Hippocampal formation (tissue), 2 donors: Measurements from ENCODE around the gene TMUB1.

Experiments used
- DNase-seq, 2 donors: peaks; one replicate each; lab custom pipeline; 2025; lab: John Stamatoyannopoulos, UW

Gene TMUB1

DNA sequence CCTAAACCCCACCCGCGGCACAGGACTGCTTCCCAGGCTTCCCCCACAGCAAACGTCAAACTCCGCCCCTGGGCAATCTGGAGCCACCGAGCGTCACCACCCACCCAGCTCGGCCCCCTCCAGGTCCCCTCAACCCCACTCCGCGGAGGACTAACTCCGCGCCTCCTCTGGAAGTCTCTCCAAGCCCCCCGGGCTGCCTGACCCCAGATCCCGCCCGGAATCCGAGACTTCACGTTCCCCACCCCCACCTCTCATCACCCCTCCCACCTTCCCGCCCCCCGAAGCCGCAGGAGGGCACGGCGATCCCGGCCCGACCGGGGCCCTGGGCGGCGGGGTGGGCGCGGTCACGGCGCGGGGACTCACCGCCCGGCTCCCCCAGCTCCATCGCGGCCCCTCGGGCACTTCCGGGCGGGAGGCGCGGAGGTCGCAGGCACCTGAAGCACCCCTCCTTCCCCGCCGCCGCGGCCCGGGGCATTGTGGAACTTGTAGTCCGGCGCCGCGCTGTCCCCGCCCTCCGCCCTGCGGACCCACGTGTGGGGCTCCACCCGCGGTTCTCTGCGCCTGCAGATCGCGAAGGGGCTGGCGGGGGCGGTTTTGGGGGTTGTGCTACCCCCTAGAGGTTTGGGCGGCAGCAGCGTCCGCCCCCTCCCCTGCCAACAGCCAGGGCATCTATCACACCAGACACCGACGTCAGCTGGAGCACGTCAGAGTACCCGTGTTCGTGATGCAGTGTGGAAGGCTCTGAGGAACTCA, at the start of gene TMUB1:
Gene TMUB1, minus strand, starts transcription at position 423 of the 753 bp plus-strand sequence. CDS start 930 bp downstream, outside the sequence.
- DNase-seq: peak; percentile 32 to 71

DNA sequence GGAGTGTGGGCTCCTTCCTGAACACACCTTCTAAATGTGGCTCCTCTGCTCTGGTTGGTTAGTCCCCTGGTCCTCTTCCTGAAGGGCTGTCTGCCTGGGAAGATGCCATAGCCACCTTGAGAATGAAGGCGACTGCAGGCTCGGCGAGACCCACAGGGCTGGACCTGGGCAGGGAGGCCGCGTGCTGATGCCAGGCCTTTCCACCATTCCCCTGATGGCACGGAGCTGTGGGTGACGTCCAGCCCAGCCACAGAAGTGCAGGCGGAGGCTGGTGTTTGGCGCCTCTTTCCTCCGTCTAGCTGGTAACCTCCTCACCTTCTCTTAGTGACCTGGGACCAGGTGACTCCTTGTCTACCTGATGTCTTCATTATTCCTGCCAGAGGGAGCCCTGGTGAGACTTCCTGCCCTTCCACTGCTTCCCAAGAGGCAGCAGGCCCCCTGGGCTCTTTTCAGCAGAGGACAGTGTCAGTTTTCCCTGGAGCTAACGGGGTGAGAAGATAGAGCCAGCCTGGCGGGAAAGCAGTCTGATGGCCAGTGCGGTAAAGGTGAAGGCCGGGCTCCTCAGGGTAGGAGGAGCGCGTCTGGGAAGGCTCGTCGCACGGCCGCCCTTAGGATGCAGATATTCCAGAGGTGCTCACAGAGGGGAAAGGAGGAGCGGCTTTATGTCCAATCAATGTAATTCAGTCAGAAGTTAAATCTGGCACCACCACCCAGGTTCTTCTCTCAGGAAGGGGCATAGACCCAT, 49.3 kb upstream of the TMUB1 start:
- DNase-seq: no peak

DNA sequence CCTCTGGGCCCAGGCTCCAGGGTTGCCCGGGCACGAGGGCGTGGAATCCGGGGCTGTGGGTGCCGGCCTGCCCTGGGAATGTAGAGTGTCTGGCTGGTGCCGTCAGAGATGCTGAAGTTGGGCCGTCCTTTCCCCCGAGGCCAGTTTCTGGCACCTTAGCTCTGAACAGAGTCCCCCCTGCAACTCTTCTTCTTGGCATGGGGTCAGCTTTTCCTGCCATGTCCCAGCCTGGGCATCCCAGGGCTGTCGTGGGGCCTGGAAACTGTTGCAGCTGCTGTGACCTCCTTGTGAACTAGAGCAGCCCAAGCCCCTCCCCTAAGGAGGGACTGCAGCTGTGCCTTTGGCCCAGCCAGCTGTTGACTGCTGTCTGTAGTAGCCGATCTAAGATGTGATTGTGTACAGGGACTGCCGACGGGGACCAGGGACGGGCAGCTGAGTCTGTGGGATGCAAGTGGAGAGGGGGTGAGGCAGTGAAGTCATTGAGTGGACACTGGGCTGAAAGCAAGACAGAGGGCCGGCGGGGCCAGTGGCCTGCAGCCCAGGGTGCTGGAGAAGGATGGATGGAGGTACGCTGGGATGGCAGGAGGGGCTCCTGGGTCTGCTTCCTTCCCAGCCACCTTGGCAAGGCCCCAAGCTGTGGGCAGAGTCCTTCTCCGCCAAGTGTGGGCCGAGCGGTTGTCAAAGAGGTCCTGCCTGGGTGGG, 48.5 kb upstream of the TMUB1 start:
- DNase-seq: peak; percentile 77 to 78

DNA sequence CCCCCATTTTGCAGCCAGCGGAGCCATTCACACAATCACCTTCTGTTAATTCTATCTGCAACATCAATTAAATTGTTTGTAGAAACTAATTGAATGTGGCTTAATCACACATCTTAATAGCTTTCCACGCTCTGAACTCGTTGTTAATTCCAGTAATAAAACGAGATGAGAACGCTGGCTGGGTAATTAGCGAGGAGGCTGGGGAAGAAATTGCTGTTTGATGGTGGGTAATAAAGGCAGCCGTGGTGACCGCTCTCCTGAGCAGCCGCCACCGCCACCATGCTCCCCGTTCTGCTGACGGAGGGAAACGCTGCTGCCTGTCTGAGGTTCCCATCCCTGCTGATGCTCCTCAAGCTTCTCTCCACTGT, 47.9 kb upstream of the TMUB1 start:
- no peak for DNase-seq

- DNase-seq: no peak
Measured at GRCh38 chr7:151130741-151131157, 47.5 kb upstream of the TMUB1 start.

DNA sequence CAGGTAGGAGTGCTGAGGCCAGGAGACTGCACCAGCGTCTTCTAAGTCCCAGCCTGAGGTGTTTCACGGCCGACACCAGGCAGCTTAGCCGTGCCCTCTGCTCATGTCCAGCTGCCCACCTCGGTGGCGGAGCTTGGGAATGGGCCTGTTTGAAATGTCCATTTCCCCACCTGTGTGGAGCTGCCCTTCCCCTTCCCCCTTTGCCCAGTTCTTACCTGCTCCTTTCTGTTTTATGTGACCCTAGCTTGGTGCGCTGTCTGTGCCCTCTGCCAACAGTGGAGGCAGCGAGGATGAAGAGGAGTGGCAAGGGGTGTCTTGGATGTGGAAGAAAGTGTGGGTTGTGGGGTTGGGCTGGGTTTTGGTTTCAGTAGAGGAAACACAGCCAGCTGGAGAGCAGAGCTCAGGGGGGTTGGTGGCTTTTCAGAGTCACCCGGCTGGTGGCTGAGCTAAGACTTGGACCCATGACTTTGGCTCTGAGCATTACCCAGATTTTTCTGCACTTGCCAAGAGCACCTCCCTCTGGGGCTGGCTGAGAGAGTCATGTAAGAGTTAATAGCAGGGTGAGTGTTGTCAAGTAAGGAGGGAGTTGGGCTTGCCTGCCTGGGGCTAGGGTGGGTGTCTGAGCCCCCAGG, 46.8 kb upstream of the TMUB1 start:
- no peak for DNase-seq

DNA sequence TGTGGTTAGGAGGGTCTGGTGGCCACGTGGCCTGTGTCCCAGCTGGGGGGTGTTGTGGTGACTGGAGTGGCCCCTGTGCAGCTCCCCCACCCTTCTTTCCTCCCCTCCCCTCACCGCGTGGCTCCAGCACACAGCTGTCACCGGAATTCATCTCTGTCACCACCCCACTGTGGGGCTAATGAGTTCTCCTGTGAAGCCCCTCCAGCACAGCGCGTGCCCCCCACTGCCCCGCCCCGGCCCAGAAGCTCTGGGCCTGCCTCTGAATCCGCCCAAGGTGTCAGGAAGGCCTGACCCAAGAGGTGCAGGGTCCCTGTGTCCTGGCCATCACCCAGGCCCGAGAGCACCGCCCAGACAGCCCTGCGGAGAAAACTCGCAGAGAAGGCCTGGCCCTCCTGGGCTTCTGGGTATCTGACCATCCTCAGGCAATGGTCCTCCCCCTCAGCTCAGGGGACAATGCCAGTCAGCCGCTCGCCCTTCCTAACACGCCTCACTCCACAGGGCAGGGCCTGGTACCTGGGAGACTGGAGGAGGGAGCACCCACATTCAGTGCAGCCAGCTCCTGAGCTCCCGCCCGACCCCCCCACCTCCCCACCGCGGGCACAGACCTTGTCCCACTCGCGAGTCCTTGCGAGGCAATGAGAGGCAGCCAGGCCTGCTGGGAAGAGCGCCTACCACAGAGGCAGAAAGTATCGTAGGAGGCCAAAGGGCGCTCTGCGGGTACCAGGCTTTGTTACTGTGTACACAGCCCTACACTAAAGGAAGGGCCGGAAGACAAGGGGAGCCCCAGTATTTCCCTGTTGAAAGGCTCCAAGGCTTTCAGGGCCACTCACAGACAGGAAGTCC, 46.0 kb upstream of the TMUB1 start:
- no peak for DNase-seq

DNA sequence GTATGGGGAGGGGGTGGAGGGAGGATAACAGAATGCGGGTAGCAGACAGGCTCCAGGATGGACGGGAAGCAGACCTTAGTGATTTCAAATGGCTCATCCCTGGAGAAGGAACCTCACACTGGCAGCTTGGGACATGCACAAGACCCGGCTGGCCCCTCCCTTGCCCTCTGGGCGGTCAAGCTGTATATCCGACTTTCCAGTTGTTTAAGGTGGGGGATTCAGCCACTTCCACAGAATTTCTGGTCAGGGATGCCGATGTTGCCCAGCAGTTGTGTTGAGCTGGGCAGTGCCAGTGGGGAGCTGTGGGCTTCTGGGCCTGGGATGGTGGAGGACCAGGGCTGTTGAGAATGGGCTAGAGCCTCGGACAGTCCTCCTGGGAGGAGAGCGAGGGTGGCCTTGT, 45.4 kb upstream of the TMUB1 start:
- DNase-seq: no peak

DNA sequence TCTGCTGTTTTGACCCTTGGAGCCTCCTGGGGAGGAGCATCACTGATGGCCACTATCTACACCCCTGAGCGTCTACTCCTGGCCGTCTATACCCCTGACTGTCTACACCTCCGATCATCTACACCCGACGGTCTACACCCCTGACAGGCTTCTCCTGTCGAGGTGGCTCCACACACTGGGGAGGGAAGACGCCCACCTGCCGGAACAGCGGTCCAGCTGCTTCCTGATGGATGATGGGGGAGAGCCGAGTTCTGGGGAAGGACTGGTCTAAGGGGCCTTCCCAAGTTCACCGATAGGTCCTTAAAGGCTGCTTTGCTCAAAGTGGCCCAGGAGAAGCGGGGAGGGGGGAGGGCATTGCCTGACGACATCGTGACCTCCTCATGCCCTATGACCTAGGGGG, 44.9 kb upstream of the TMUB1 start:
- no peak for DNase-seq

- DNase-seq: no peak
Measured at GRCh38 chr7:151126491-151127137, 43.3 kb upstream of the TMUB1 start.

GRCh38 chr7:151125846-151126481, 42.7 kb upstream of the TMUB1 start:
- no peak for DNase-seq

GRCh38 chr7:151125470-151125845, 42.2 kb upstream of the TMUB1 start:
- DNase-seq: no peak

DNA sequence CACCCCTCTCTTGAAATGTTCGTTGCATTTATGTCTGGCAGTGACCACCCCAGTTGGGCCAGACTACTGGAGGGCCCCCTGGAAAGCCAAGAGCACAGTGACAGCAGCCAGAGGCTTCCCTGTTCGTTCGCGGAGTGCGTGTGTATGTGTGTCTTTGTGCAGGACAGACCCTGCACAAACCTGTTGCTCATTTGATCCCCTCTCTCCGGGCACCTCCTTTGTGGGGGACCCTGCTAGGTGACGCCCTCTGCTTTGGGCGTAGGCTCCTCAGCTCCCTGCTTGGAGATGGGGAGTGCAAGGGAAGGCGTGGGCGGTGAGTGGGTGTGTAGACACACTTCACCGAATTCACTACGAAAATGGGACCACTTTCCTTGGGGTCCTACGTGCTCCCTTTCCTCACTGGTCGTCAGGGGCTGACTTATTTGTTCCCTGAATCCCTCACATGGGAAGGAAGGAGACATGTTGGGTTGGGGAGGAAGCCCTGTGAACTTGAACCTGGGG, 41.7 kb upstream of the TMUB1 start:
- DNase-seq: no peak

DNA sequence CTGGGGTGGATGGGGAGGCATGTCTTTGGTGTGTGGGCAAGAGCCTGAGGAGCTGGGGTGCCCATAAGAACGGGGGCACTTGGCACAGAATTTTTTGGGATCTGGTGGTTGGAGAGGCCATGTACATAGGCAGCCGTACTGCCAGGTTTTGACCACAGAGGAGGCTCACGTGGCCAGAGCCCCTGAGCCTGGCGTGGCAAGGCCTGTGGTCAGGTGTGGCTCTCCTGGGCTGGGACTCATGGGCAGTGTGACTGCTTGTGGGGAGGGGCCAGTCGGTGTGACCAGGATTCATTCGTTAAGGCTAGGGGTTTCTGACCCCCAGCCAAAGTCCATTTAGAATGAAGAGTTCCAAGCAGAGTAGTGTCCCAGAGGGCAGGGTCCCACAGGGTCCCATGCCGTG, 41.2 kb upstream of the TMUB1 start:
- no peak for DNase-seq

DNA sequence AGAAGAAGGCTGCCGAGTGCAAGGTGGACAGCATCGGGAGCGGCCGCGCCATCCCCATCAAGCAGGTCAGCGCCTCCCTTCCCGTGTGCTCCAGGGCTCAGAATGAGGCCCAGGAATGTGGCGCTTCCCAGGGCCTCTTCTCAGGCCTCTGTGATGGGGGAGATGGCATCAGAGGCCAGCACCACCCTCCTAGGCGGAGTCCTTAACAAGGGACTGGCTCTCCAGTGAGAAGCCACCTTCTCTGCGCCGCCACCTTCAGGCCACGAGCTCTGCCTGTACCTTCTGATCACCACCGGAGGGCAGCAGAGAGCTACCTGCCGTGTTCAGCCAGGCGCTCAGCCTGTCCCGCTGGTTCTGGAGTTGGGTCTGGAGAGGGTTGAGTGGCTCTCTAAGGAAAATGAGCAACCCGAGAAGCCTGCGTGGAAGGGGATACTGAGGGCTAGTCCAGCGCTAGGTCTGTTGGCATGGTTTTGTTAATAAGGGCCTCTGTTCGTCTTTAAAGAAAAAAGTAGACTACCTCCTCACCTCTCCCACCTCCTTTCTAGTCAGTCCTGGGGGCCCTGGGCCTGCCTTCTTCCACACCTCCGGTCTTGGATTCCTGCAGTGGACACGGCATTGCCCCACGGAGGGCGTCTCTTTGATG, 40.6 kb upstream of the TMUB1 start:
- peak; percentile 54 to 72 for DNase-seq

GRCh38 chr7:151123158-151123821, 40.0 kb upstream of the TMUB1 start:
- DNase-seq: no peak

- no peak for DNase-seq
Measured at GRCh38 chr7:151122796-151123157, 39.5 kb upstream of the TMUB1 start.

GRCh38 chr7:151122276-151122675, 39.0 kb upstream of the TMUB1 start:
- no peak for DNase-seq
